ENCODE measurements around the gene PMCH.
"Not testable (repeated sequence)": the region's sequence is repeated elsewhere in the genome, so short reads cannot be mapped to it uniquely, and the experiment has no call there.

PMCH gene

DNA sequence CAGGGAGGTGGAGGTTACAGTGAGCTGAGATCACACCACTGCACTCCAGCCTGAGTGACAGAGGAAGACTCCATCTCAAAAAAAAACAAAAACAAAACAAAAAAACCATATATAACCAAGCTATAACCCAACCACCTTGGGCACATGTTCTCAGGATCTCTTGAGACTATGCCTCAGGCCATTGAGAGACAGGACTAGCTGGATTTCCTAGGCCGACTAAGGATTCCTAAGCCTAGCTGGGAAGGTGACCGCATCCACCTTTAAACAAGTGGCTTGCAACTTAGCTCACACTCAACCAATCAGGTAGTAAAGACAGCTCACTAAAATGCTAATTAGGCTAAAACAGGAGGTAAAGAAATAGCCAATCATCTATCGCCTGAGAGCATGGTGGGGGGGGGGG lies 42.4 kb downstream of the PMCH start:
- DNase-seq; intact Hi-C loops (cut with DNase I): not testable (repeated sequence)

DNA sequence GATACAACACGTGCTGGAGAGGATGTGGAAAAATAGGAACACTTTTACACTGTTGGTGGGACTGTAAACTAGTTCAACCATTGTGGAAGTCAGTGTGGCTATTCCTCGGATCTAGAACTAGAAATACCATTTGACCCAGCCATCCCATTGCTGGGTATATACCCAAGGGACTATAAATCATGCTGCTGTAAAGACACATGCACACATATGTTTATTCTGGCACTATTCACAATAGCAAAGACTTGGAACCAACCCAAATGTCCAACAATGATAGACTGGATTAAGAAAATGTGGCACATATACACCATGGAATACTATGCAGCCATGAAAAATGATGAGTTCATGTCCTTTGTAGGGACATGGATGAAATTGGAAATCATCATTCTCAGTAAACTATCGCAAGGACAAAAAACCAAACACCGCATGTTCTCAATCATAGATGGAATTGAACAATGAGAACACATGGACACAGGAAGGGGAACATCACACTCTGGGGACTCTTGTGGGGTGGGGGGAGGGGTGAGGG lies 50.5 kb downstream of the PMCH start:
- DNase-seq; intact Hi-C loops (cut with DNase I): not testable (repeated sequence)
